ENCODE results near the gene UNC45B.

DNA sequence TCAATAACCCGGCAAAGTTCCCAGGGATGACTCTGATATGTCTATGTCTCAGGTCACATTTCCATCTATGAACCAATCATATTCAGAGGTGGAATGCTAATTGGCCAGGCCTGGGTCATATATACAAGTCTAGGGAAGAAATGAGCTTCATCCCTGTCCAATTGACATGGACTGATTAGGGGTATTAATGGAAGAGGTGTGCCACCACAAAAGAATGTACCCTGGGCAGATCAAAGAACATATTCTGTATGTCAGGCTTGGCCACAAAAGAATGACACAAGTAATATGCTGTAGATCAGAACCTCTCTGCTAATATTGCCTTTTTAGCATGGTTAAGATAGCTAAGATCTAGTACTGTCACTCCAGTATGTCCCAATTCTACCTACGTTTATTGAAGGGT is 39.9 kb downstream of the UNC45B start:
- TF ChIP-seq, protein P1, sequence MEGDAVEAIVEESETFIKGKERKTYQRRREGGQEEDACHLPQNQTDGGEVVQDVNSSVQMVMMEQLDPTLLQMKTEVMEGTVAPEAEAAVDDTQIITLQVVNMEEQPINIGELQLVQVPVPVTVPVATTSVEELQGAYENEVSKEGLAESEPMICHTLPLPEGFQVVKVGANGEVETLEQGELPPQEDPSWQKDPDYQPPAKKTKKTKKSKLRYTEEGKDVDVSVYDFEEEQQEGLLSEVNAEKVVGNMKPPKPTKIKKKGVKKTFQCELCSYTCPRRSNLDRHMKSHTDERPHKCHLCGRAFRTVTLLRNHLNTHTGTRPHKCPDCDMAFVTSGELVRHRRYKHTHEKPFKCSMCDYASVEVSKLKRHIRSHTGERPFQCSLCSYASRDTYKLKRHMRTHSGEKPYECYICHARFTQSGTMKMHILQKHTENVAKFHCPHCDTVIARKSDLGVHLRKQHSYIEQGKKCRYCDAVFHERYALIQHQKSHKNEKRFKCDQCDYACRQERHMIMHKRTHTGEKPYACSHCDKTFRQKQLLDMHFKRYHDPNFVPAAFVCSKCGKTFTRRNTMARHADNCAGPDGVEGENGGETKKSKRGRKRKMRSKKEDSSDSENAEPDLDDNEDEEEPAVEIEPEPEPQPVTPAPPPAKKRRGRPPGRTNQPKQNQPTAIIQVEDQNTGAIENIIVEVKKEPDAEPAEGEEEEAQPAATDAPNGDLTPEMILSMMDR (IDR thresholded peaks at IDR 0.05), result no peak
- TF ChIP-seq POLR2A (IDR thresholded peaks at IDR 0.05), result no peak

Measured in esophagus squamous epithelium (tissue), 4 donors.